ENCODE measurements around the gene GFOD1.

Gene GFOD1

DNA sequence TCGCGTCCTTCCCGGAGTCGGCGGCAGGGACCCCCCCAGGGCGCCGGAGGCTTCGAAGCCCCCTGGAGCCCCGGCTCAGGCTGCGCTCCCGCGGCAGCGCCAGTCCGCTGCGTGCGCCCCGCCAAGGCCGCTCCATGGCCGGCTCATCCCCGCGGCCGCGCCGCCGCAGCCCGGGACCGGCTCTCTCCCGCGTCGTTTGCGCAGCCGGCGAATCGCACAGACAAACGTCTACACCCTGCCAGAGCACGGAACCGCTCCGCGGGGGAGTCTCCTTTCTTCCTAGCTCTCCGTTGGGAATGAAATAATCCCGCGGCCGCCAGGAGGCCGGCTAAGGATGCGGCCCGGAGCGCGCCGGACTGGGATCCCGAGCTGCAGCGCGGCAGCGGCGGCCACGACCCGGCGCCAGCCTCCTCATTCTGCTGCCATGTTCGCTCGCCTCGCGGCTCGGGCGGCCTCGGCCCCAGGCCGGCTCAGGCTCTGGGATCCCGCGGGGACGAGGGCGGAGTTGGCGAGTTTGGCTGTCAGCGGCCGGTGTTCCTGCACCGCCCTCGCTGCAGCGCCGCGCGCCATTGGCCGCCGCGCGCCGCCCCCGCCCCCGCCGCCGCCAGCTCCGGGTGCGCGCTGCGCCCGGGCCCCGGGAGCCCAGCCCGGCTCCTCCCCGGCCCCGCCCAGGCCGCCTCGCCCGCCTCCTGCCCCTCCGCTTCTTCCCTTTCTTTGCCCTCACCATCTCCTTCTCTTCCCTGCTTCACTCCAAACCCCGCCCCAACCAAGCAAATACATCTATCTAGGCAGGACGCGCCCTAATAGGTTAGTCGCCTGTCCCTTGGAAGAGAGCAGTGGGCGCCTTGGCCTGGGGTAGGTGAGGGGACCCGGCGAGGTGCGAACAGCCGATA is at the start of gene GFOD1:
Gene GFOD1, minus strand, starts transcription at position 479 of the 893 bp plus-strand sequence. CDS start 710 bp downstream, outside the sequence.
- peak; percentile 60 for DNase-seq (ENCODE audit: low spot score)

DNA sequence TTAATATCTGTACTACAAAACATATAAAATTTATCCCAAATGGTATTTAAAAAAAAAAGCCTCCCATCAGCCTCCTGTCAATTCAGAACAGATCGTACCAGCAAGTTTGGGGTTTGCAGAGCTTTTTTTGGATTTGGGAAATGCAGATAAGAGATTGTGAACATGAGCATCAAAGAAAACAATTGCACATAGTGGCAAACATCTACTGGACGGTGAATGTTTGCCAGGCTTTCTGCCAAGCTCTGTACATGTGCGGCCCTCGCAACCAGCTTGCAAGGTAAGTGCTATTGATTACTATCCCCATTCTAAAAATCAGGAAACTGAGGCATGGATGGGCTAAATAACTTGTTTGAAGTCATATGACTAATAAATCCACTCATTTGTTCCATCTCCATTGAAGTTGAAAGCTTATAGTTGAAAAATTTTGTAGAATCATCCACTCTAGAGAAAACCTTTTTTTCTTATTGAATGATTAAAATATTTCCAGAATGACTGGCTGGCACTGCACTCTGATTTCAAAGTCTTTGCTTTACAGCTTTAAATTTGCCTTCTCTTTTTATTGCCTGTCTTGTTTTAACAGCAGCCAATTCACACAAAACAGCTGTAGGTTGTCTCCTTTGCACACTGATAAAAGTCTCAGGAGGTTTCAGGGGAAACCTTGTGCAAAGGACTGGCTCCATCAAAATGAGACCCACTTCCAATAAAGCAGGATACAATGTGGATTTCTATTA is 49.6 kb upstream of the GFOD1 start:
- DNase-seq (ENCODE audit: low spot score), result no peak

GRCh38 chr6:13535306-13535705 is 47.9 kb upstream of the GFOD1 start:
- no peak for DNase-seq (ENCODE audit: low spot score)

DNA sequence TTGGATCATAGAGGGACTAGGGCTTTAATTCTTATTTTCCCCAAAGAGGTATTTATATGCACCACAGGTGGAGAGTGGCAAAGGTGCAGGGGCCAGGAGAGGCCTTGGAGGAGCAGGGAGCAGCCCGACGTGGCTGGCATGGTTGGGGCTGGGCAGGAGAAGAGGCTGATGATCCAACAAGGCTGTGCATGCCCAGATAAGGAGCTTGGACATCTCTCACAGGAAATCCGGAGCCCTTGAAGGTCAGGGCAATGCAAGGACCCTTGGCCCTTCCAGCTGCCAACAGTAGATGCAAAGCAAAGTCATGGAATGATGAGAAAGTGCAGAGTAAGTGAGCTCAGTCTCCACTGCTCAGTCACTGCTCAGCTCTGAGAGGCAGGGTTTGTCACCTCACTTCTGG is 47.1 kb upstream of the GFOD1 start:
- no peak for DNase-seq (ENCODE audit: low spot score)

DNA sequence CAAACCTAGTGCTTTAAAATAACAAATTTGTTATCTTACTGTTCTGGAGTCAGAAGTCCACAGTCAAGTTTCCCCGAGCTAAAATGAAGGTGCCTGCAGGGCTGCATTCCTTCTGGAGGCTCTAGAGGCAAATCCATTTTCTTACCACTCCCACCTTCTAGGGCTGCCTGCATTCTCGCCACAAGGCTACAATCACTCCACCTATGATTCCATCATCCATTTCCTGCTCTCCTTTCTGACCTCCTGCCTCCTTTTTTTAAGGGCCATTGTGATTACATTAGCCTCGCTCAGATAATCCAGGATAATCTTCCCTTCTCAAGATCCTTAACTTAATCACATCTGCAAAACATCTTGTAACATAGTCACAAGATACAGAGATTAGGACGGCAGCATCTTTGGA is 44.6 kb upstream of the GFOD1 start:
- DNase-seq (ENCODE audit: low spot score), result no peak

DNA sequence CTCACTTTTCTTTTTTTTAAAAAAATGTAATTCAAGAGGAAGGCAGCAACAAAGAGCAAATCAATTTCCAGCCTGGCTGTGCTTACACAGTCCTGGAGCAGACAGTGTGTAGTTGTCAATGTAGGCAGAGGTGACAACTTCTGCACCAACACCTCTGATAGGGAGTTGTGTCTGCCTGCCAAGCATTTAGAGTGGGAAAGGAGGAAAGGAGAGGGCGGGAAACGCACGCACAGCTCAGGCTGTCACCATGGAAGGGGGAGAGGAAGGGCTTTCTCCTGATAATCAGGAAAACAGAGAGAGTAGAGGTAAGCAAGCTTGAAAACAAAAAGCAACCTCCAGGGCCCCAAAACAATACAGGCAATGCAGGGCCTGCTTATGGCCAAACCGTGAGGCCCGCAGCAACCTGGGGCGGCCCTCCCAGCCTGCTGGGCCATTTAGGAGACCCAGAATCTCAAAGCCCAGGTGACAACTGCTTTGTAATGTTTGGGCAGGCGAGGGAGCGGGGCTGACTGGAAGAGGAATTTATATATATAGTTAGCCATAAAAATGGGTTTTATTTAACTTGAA is 41.5 kb upstream of the GFOD1 start:
- no peak for DNase-seq (ENCODE audit: low spot score)

GRCh38 chr6:13528232-13528631 is 40.8 kb upstream of the GFOD1 start:
- no peak for DNase-seq (ENCODE audit: low spot score)

GRCh38 chr6:13527671-13528056 is 40.3 kb upstream of the GFOD1 start:
- no peak for DNase-seq (ENCODE audit: low spot score)

GRCh38 chr6:13526727-13527670 is 39.6 kb upstream of the GFOD1 start:
- peak; percentile 87 for DNase-seq (ENCODE audit: low spot score)

DNA sequence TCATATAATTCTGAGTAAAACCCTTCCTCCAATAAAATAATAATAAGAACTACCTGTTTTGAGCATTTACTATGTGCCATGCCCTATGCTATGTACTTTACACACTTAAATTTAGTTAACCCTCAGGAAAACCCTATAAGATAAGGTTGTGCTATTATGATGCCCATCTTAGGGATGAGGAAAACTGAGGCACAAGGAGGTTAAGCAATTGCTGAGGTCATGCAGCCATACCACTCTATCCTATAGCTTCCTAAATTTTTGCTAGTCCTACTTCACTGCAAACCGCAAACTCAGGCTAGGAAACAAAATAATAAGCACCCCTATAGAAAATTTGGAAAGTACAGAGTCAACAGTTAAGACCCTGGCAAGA is 38.9 kb upstream of the GFOD1 start:
- no peak for DNase-seq (ENCODE audit: low spot score)

GRCh38 chr6:13524801-13525508 is 37.6 kb upstream of the GFOD1 start:
- no peak for DNase-seq (ENCODE audit: low spot score)

DNA sequence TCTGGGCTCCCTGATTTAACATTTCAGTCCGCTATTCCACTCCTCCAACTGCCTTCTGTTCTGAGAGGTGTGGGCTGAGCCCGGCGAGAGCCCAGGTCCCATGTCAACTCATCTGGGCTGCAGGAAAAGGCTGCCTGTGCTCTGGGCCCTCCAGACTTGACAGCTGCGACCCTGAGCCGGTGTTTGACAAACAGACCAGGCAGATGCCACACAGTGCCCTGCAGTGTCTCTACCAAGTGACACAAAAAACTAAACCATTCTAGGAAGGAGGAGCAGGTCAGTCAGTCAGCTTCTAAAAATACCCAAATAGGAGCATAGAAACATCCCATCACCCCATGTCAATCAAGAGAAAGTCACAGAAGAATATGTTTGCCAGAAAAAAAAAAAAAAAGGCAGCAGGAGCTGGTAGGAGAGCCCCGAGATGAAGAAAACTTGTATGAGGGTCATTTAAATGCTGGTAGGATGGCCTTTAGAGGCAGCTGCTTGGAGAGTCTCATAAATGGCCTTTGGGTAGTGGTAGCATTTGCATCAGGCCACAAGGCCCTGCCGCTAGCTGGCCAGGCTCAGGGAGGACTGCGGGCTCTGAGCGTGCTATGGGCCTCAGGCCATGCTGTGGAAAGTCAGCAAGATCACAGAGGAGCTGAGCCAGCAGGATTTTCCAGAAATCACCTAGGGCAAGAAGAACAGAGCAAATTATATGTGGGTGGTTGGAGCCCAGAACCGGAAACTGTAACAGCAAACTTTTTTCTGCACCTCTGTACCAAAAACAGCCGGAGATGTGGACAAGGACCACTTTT is 36.6 kb upstream of the GFOD1 start:
- no peak for DNase-seq (ENCODE audit: low spot score)

DNA sequence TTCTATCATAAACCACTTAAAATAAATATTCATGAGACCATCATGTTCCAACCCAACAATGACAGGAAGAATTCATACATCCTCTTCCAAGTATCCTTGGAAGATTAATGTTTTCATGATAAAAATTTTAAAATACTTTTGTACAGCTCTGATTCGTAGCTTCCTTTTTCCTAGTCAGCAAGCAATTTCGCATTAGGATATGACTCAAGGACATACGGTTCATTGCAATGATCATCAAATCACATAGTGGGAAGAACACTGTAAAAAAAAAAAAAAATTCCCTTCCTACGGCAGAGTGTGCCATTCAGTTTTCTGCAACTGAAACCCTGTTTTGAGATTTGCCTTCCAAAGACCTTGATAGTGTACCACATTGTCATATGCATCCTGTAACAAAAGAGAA is 35.3 kb upstream of the GFOD1 start:
- peak; percentile 95 for DNase-seq (ENCODE audit: low spot score)

- DNase-seq (ENCODE audit: low spot score), result no peak
Measured at GRCh38 chr6:13519839-13520238, 32.4 kb upstream of the GFOD1 start.

GRCh38 chr6:13517116-13517515 is 29.7 kb upstream of the GFOD1 start:
- DNase-seq (ENCODE audit: low spot score), result no peak

GRCh38 chr6:13515912-13516311 is 28.5 kb upstream of the GFOD1 start:
- no peak for DNase-seq (ENCODE audit: low spot score)

- no peak for DNase-seq (ENCODE audit: low spot score)
Measured at GRCh38 chr6:13513626-13514502, 26.5 kb upstream of the GFOD1 start.

- no peak for DNase-seq (ENCODE audit: low spot score)
Measured at GRCh38 chr6:13512900-13513299, 25.5 kb upstream of the GFOD1 start.

Measured in kidney capillary endothelial cell (primary cell).